Spleen (tissue), 11 donors: ENCODE data around the gene PNPLA3. TPM values are rescaled to one million over a fixed set of nuclear protein-coding genes. Genes with fewer than 3 reads are reported as not detected.

Experiments
- DNase-seq: peaks from one replicate; pipeline ENCODE4 v3.0.0-alpha.2; 2020
- H3K27ac ChIP-seq, 8 donors: fragments of 200-600 bp; sonication (generic) in 7 of 8; 1 replicate in 4 of 8; 2 replicates in 4 of 8; pipeline versions ENCODE4 v1.5.0 to v1.8.0; 2016 to 2021; ENCODE audit warnings: inconsistent platforms in 4 of 8, mild to moderate bottlenecking in 4 of 8, moderate library complexity in 1 of 8
- H3K27me3 ChIP-seq, 7 donors: fragments of 200-600 bp; sonication (generic) in 6 of 7; replicated peaks in 1 of 7; 1 replicate in 4 of 7; 2 replicates in 3 of 7; pipeline versions ENCODE4 v1.5.0 to v1.8.0; 2016 to 2021; ENCODE audit warnings: inconsistent platforms in 3 of 7, mild to moderate bottlenecking in 1 of 7
- H3K36me3 ChIP-seq, 6 donors: fragments of 200-600 bp; sonication (generic) in 5 of 6; 1 replicate in 4 of 6; 2 replicates in 2 of 6; pipeline versions ENCODE4 v1.5.0 to v1.8.0; 2016 to 2021; ENCODE audit warnings: inconsistent platforms in 2 of 6
- H3K4me1 ChIP-seq, 6 donors: fragments of 200-600 bp; sonication (generic) in 5 of 6; 1 replicate in 3 of 6; 2 replicates in 3 of 6; pipeline versions ENCODE4 v1.5.0 to v1.8.0; 2016 to 2021; ENCODE audit warnings: inconsistent platforms in 3 of 6
- H3K4me3 ChIP-seq, 8 donors: fragments of 200-600 bp; sonication (generic) in 7 of 8; 1 replicate in 4 of 8; 2 replicates in 4 of 8; pipeline versions ENCODE4 v1.5.0 to v1.8.0; 2016 to 2021; ENCODE audit warnings: inconsistent platforms in 4 of 8, mild to moderate bottlenecking in 4 of 8, moderate library complexity in 2 of 8
- H3K9me3 ChIP-seq, 8 donors: fragments of 200-600 bp; sonication (generic) in 7 of 8; 1 replicate in 4 of 8; 2 replicates in 4 of 8; pipeline versions ENCODE4 v1.5.0 to v1.8.0; 2016 to 2021; ENCODE audit warnings: inconsistent platforms in 4 of 8
- POLR2A ChIP-seq, 3 donors: fragments of 450-650 bp; IDR thresholded peaks; one replicate each; pipeline ENCODE4 v1.5.1; 2017; ENCODE audit warnings: antibody characterized with exemption in 3 of 3, mild to moderate bottlenecking in 1 of 3
- POLR2AphosphoS5 ChIP-seq, 3 donors: sonication (generic); formaldehyde crosslinking; IDR thresholded peaks; one replicate each; pipeline ENCODE4 v1.5.1; 2017; ENCODE audit warnings: antibody characterized with exemption in 3 of 3
- WGBS, 5 donors: extraction: QIAGEN DNeasy Blood & Tissue Kit in 3 of 5; methylation state at CpG; one replicate each; pipeline versions ENCODE4 v1.1.5 to v1.1.7; 2013 to 2018; 5-methylcytosine and 5-hydroxymethylcytosine counted together
- intact Hi-C: fragments of 100-400 bp; cut with DNase I; formaldehyde crosslinking; loops from one replicate; pipeline ENCODE4 v1.15.0; 2023; ENCODE audit warnings: low total_unique reads
- polyA plus RNA-seq, 3 donors: library from polyadenylated mRNA; stranded (reverse); fragments of 200-250 nt; gene quantifications; one replicate each; pipeline ENCODE4 v1.2.1, GENCODE V29; 2013
- total RNA-seq, 7 donors: library from RNA; depleted of rRNA in 3 of 7; stranded (reverse); fragments of >200 nt in 3 of 7; fragmentation: NEBNext Ultra II Directional in 4 of 7; extraction: Animal tissue kit (Norgen Biotek cat#: 25700) in 4 of 7; gene quantifications; one replicate each; pipeline versions ENCODE4 v1.1.0 to v1.2.1, GENCODE V29; 2016 to 2021
- TF ChIP-seq, protein P1 (sequence below), 11 experiments: fragments of 200-600 bp in 7 of 11; fragments of 450-650 bp in 4 of 11; sonication (generic) in 4 of 11; IDR thresholded peaks in 8 of 11; conservative IDR thresholded peaks in 3 of 11; 1 replicate in 7 of 11; 2 replicates in 4 of 11; pipeline versions ENCODE4 v1.4.0 to v1.8.0; 2016 to 2021; ENCODE audit warnings: antibody characterized with exemption in 11 of 11, inconsistent platforms in 4 of 11, mild to moderate bottlenecking in 1 of 11
- donor health status: healthy with polysubstance abuse.
- donor health status: DM: no; HTN: no; CAD: no; lungs with moderate emphysema.
- donor health status: DM: no; HTN: no; CAD: no.
- donor health status: Bipolar disorder and iron deficiency.
- donor health status: healthy.
- donor health status: DM: no; HTN: no; CAD: no.
- donor health status: DM: yes; HTN: yes; CAD: no.

Gene PNPLA3
- total and polyA plus RNA-seq, 10 donors = 0.21 to 2.7 (median 1.2) TPM; not detected in 2

DNA sequence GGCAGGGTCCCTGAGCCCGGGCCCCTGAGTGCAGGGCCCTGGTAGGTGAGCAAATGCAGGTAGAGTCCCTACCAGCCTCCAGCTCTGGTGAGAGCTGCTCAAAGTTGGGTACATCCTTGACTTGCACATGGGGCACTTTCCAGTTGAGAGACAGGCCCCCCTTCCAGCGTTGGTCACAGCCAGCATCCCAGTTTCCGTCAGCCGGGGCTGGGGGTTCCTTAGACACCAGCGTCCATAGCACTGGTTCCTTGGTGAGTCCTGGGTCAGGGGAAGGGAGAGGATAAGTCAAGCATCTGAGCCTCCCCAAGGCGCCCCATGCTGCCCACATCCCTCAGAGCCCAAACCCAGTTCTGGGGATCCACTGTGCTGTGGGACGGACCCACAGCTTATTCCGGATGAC lies 37.4 kb upstream of the PNPLA3 start:
- no peaks in the 10 kb centered on the region for H3K9me3 ChIP-seq
- no peak for DNase-seq
- intact Hi-C loops = loop anchor here (10.0 kb wide), 1 partner anchor 491 kb away; no protein-coding TSS in a partner anchor
- H3K4me1 ChIP-seq = peaks cover 2 to 16% (median 8%) of the 10 kb centered on the region in 6 donors
- no peaks in the 10 kb centered on the region for H3K36me3 ChIP-seq
- H3K27me3 ChIP-seq = peaks cover 0 to 90% (median 27%) of the 10 kb centered on the region in 7 donors
- no peak overlapping the region for H3K27ac ChIP-seq
- WGBS, 5 donors = 59 to 81% (median 67%) methylated on average over 8 of the region's 8 CpGs
- H3K4me3 ChIP-seq = no peak overlapping the region
- no peak for TF ChIP-seq POLR2AphosphoS5 (IDR thresholded peaks at IDR 0.05)
- TF ChIP-seq POLR2A (IDR thresholded peaks at IDR 0.05) = no peak
- TF ChIP-seq, protein P1, sequence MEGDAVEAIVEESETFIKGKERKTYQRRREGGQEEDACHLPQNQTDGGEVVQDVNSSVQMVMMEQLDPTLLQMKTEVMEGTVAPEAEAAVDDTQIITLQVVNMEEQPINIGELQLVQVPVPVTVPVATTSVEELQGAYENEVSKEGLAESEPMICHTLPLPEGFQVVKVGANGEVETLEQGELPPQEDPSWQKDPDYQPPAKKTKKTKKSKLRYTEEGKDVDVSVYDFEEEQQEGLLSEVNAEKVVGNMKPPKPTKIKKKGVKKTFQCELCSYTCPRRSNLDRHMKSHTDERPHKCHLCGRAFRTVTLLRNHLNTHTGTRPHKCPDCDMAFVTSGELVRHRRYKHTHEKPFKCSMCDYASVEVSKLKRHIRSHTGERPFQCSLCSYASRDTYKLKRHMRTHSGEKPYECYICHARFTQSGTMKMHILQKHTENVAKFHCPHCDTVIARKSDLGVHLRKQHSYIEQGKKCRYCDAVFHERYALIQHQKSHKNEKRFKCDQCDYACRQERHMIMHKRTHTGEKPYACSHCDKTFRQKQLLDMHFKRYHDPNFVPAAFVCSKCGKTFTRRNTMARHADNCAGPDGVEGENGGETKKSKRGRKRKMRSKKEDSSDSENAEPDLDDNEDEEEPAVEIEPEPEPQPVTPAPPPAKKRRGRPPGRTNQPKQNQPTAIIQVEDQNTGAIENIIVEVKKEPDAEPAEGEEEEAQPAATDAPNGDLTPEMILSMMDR (IDR thresholded peaks at IDR 0.05 in 8 of 11, conservative IDR thresholded peaks at IDR 0.05 in 3 of 11) = no peak

DNA sequence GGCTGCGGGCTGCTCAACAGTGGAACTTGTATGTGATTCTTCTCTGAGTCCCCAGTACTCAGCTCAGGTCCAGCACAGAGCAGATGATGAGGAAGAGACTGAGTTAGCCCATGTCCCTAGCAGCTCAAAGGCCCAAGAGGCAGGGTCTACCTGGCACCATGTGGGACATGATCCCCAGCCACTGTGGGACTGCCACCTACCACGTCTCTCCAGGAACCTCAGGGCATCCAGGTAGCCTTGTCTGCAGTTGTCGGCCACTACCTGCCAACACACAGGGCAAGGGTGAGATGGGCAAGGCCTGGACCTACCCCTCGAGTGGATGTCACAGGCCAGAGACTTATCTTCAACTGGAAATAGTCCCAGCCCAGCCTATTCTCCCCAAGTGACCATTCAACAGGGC lies 36.2 kb upstream of the PNPLA3 start:
- H3K27ac ChIP-seq = no peak overlapping the region
- peaks cover 3 to 24% (median 16%) of the 10 kb centered on the region in 6 donors for H3K4me1 ChIP-seq
- TF ChIP-seq, protein P1 (IDR thresholded peaks at IDR 0.05 in 8 of 11, conservative IDR thresholded peaks at IDR 0.05 in 3 of 11) = no peak
- TF ChIP-seq POLR2AphosphoS5 (IDR thresholded peaks at IDR 0.05) (no peak), POLR2A (IDR thresholded peaks at IDR 0.05) (no peak)
- no peaks in the 10 kb centered on the region for H3K36me3 ChIP-seq
- no peak overlapping the region for H3K4me3 ChIP-seq
- no peak for DNase-seq
- WGBS, 5 donors = 56 to 100% (median 73%) methylated on average over 1 to 4 of the region's 4 CpGs
- intact Hi-C loops = loop anchor here (10.0 kb wide), 1 partner anchor 493 kb away; no protein-coding TSS in a partner anchor
- H3K27me3 ChIP-seq = peaks cover 0 to 92% (median 38%) of the 10 kb centered on the region in 7 donors
- no peaks in the 10 kb centered on the region for H3K9me3 ChIP-seq

DNA sequence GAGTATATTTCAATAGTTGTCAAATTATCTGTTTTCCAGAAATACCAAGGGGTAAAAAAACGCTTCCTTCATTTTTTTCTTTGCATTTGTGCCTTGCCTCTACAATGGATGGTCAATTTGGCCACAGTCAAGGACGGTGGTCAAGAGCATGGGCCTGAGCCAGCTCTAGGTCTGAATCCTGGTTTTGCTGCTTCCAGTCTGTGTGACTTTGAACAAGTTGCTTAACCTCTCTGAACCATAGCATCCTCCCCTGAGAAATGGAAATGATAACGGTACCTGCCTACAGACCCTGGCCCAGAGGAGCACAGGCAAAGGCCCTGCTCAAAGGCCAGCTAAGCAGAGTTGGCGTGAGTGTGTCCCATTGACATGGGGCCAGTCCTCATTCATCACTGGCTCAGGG lies 34.9 kb upstream of the PNPLA3 start:
- TF ChIP-seq POLR2A (IDR thresholded peaks at IDR 0.05) (no peak), POLR2AphosphoS5 (IDR thresholded peaks at IDR 0.05) (no peak)
- TF ChIP-seq, protein P1 (IDR thresholded peaks at IDR 0.05 in 8 of 11, conservative IDR thresholded peaks at IDR 0.05 in 3 of 11) = no peak
- Histone ChIP-seq H3K4me3 (no peak overlapping the region), H3K36me3 (no peaks in the 10 kb centered on the region), H3K27me3 (peaks cover 0 to 95% (median 38%) of the 10 kb centered on the region in 7 donors), H3K9me3 (no peaks in the 10 kb centered on the region), H3K4me1 (peaks cover 3 to 24% (median 16%) of the 10 kb centered on the region in 6 donors), H3K27ac (no peak overlapping the region)
- no peak for DNase-seq
- 52 to 89% (median 70%) methylated on average over 3 to 4 of the region's 4 CpGs for WGBS, 5 donors
- intact Hi-C loops = loop anchor here (10.0 kb wide), 1 partner anchor 494 kb away; no protein-coding TSS in a partner anchor

DNA sequence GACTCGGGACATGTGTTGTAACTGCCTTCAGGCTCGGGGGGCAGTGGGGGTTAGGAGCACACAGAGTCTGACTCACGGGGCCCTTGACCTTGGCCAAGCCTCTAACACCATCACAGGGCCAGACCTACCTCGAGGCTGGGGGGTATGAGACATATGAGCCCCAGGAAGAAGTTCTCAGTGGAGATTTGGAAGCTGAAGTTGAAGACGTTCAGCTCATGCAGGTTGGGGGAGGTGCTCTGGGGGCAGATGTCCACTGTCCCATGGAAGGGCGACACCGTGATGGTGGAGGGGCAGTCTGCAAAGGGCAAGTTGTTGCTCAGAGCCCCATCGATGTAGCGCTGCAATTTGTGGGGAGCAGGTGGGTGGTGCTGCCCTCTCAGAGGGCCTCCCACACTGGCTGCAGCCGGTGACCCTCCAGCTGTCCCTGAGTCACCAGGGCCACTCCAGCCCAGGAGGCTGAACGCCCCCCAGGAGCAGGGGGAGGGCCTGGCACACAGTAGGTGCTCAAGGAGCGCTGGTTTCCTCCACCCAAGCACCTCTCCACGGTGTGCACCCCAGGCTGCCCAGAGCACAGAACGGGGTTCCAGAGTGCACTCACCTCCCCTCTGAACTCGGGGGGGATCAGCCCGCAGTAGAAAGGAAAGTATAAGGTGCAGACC lies 34.3 kb upstream of the PNPLA3 start:
- TF ChIP-seq, protein P1 (IDR thresholded peaks at IDR 0.05 in 8 of 11, conservative IDR thresholded peaks at IDR 0.05 in 3 of 11) = no peak
- TF ChIP-seq POLR2AphosphoS5 (IDR thresholded peaks at IDR 0.05) = no peak
- no peak for TF ChIP-seq POLR2A (IDR thresholded peaks at IDR 0.05)
- Histone ChIP-seq H3K4me1 (peaks cover 3 to 22% (median 15%) of the 10 kb centered on the region in 6 donors), H3K27me3 (peaks cover 0 to 95% (median 38%) of the 10 kb centered on the region in 7 donors), H3K36me3 (no peaks in the 10 kb centered on the region), H3K4me3 (no peak overlapping the region), H3K9me3 (no peaks in the 10 kb centered on the region), H3K27ac (no peak overlapping the region)
- 62 to 81% (median 74%) methylated on average over 13 to 16 of the region's 16 CpGs for WGBS, 5 donors
- intact Hi-C loops = loop anchor here (10.0 kb wide), 1 partner anchor 495 kb away; no protein-coding TSS in a partner anchor
- no peak for DNase-seq
